IMR-90 (cell line): ENCODE data around the gene PNMA8A.

Source experiments
- BHLHE40 ChIP-seq: fragments of 150-350 bp; IDR thresholded peaks from 2 replicates; pipeline ENCODE4 v1.6.1; 2016; ENCODE audit warnings: mild to moderate bottlenecking, low read depth, low read length
- CHD1 ChIP-seq: IDR thresholded peaks from 2 replicates; pipeline ENCODE4 v1.6.1; 2012; ENCODE audit warnings: low read depth, low read length, improper control_type of control experiment
- MAFK ChIP-seq: IDR thresholded peaks from 2 replicates; pipeline ENCODE4 v1.6.1; 2012; ENCODE audit warnings: low read depth, low read length, improper control_type of control experiment
- MAZ ChIP-seq: IDR thresholded peaks from 2 replicates; pipeline ENCODE4 v1.6.1; 2012; ENCODE audit warnings: low read depth, mild to moderate bottlenecking, low read length, improper control_type of control experiment, moderate library complexity, borderline replicate concordance
- MXI1 ChIP-seq: IDR thresholded peaks from 2 replicates; pipeline ENCODE4 v1.6.1; 2012; ENCODE audit warnings: low read depth, mild to moderate bottlenecking, low read length, moderate library complexity, borderline replicate concordance
- NFE2L2 ChIP-seq: fragments of 150-350 bp; IDR thresholded peaks from 2 replicates; pipeline ENCODE4 v1.6.1; 2016; ENCODE audit warnings: low read depth, mild to moderate bottlenecking, low read length
- POLR2A ChIP-seq: IDR thresholded peaks from 2 replicates; pipeline ENCODE4 v1.6.1; 2012; ENCODE audit warnings: mild to moderate bottlenecking, low read depth, low read length
- RAD21 ChIP-seq: IDR thresholded peaks from 2 replicates; pipeline ENCODE4 v1.6.1; 2012; ENCODE audit warnings: low read length, improper control_type of control experiment
- RCOR1 ChIP-seq: IDR thresholded peaks from 2 replicates; pipeline ENCODE4 v1.6.1; 2012; ENCODE audit warnings: mild to moderate bottlenecking, low read length, improper control_type of control experiment; ENCODE audit not compliant: insufficient replicate concordance
- SMC3 ChIP-seq: fragments of 150-350 bp; IDR thresholded peaks from 2 replicates; pipeline ENCODE4 v1.6.1; 2016; ENCODE audit warnings: low read depth, mild to moderate bottlenecking, antibody characterized with exemption, low read length, moderate library complexity
- TF ChIP-seq, protein P1 (sequence below): conservative IDR thresholded peaks from 2 replicates; pipeline ENCODE4 v1.5.1; 2012; ENCODE audit warnings: mild to moderate bottlenecking, low read depth, low read length, improper control_type of control experiment
- TF ChIP-seq, protein P2 (sequence below): fragments of 150-350 bp; IDR thresholded peaks from 2 replicates; pipeline ENCODE4 v1.6.1; 2017; ENCODE audit warnings: mild to moderate bottlenecking, antibody characterized with exemption, low read length, low read depth

- TF ChIP-seq, protein P1, sequence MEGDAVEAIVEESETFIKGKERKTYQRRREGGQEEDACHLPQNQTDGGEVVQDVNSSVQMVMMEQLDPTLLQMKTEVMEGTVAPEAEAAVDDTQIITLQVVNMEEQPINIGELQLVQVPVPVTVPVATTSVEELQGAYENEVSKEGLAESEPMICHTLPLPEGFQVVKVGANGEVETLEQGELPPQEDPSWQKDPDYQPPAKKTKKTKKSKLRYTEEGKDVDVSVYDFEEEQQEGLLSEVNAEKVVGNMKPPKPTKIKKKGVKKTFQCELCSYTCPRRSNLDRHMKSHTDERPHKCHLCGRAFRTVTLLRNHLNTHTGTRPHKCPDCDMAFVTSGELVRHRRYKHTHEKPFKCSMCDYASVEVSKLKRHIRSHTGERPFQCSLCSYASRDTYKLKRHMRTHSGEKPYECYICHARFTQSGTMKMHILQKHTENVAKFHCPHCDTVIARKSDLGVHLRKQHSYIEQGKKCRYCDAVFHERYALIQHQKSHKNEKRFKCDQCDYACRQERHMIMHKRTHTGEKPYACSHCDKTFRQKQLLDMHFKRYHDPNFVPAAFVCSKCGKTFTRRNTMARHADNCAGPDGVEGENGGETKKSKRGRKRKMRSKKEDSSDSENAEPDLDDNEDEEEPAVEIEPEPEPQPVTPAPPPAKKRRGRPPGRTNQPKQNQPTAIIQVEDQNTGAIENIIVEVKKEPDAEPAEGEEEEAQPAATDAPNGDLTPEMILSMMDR, result no peak
- TF ChIP-seq CHD1, result no peak
- no peak for TF ChIP-seq RAD21
- no peak for TF ChIP-seq POLR2A
- TF ChIP-seq RCOR1, result no peak
- TF ChIP-seq MXI1, result no peak
- TF ChIP-seq NFE2L2, result no peak
- no peak for TF ChIP-seq MAZ
- no peak for TF ChIP-seq SMC3
- TF ChIP-seq MAFK, result no peak
- TF ChIP-seq, protein P2, sequence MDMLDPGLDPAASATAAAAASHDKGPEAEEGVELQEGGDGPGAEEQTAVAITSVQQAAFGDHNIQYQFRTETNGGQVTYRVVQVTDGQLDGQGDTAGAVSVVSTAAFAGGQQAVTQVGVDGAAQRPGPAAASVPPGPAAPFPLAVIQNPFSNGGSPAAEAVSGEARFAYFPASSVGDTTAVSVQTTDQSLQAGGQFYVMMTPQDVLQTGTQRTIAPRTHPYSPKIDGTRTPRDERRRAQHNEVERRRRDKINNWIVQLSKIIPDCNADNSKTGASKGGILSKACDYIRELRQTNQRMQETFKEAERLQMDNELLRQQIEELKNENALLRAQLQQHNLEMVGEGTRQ, result no peak
- no peak for TF ChIP-seq BHLHE40
Measured at GRCh38 chr19:46470376-46470775, 987 bp downstream of the PNMA8A start.
